ENCODE data around the gene RAD51.
"Not testable (repeated sequence)": the region's sequence is repeated elsewhere in the genome, so short reads cannot be mapped to it uniquely, and the experiment has no call there.

The RAD51 gene

DNA sequence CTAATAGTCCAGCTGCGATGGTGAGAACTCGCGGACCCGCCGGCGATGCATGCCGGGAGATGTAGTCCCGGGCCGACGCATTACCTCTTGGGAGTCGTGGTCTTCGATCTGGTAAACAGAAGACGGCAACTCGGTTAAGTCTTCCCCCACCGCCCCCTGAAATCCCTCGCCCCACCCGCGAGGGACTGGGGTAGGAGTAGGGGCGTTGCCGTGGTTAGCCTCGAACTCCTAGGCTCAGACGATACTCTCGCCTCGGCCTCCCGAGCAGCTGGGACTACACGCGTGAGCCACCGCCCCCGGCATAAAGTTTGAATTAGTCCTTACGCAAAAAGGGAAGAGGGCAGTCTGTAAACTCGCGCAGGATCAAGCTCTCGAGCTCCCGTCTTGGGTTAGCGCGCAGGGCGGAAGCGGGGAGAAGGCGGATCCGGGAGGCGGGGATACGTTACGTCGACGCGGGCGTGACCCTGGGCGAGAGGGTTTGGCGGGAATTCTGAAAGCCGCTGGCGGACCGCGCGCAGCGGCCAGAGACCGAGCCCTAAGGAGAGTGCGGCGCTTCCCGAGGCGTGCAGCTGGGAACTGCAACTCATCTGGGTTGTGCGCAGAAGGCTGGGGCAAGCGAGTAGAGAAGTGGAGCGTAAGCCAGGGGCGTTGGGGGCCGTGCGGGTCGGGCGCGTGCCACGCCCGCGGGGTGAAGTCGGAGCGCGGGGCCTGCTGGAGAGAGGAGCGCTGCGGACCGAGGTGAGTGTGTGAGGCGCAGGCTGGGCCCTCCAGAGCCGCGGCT, at the start of gene RAD51:
Gene RAD51 (plus strand): TSS at position 487 of the 781 bp plus-strand sequence. CDS start 3,585 bp downstream, outside the sequence.
- in situ Hi-C loops (cut with MboI; ENCODE audit: low sequenced_read_pairs): no loop called here

DNA sequence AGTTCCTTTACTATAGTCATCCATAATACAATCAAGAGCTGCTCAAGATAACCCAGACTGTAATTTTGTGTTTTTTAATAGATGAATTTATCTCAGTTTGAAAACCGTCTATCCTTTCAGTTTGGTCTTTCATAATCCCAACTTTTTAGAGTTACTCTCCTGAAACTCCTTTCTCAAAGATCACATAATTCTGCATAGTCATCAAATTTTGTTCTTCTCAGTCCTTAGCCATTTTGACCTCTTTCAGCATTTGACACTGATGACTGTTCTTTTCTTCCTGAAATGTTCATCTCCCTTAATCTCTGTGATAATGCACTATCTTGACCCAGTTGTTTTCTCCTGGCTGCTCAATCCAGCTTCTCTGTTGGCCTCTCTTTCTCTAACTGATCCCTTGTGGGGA, 47.5 kb upstream of the RAD51 start:
- in situ Hi-C loops (cut with MboI; ENCODE audit: low sequenced_read_pairs): no loop called here

DNA sequence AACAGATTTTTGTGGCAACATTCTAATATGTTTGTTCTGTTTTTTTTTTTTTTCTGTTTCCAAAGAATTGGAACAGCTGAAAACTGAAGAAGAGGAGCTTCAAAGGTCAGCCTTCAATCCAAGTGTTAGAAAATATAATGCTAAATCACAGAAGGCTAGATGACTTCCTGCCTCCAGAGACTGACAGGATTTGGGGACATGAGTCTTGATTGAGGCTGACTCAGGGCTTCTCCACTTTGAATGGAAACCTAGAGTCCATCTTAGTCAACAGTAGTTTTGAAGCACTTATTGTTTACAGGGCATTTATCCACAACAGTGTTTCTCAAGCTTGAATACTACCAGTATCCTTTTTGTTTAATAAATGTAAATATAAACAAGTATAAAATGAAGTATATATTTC, 44.5 kb upstream of the RAD51 start:
- in situ Hi-C loops (cut with MboI; ENCODE audit: low sequenced_read_pairs): no loop called here

DNA sequence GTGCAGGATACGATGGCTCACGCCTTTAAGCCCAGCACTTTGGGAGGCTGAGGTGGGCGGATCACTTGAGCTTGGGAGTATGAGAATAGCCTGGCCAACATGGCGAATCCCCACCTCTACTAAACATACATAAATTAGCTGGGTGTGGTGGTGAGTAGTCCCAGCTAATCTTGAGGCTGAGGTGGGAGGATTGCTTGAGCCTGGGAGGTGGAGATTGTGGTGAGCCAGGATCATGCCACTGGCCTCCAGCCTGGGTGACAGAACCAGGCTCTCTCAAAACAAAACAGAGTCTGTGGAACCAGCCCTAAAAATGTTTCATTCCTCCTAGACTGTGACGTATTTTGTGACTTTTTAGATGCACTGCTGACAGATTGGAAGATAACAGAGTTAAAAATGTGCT, 34.3 kb upstream of the RAD51 start:
- in situ Hi-C loops (cut with MboI; ENCODE audit: low sequenced_read_pairs): no loop called here

DNA sequence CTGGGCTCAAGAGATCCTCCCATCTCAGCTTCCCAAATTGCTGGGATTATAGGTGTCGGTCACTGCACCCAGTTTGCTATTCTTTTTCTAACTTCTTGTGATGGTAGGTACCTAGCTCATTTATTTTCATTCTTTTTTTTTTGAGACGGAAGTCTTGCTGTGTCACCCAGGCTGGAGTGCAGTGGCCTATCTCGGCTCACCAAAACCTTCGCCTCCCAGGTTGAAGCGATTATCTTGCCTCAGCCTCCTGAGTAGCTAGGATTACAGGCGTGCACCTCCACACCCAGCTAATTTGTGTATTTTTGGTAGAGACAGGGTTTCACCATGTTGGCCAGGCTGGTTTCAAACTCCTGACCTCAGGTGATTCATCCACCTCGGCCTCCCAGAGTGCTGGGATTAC, 30.1 kb upstream of the RAD51 start:
- in situ Hi-C loops (cut with MboI; ENCODE audit: low sequenced_read_pairs): no loop called here

DNA sequence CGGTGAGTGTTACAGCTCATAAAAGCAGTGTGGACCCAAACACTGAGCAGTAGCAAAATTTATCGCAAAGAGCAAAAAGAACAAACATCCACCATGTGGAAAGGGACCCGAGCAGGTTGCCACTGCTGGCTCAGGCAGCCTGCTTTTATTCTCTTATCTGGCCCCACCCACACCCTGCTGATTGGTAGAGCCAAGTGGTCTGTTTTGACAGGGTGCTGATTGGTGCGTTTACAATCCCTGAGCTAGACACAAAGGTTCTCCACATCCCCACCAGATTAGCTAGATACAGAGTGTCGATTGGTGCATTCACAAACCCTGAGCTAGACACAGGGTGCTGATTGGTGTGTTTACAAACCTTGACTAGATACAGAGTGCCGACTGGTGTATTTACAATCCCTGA, 18.7 kb upstream of the RAD51 start:
- in situ Hi-C loops (cut with MboI; ENCODE audit: low sequenced_read_pairs): not testable (repeated sequence)

DNA sequence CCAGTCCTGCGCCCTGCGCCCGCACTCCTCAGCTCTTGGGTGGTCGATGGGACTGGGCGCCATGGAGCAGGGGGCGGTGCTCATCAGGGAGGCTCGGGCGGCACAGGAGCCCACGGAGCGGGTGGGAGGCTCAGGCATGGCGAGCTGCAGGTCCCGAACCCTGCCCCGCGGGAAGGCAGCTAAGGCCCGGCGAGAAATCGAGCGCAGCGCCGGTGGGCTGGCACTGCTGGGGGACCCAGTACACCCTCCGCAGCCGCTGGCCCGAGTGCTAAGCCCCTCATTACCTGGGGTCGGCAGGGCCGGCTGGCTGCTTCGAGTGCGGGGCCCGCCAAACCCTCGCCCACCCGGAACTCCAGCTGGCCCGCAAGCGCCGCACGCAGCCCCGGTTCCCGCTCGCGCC, 18.1 kb upstream of the RAD51 start:
- in situ Hi-C loops (cut with MboI; ENCODE audit: low sequenced_read_pairs): not testable (repeated sequence)

DNA sequence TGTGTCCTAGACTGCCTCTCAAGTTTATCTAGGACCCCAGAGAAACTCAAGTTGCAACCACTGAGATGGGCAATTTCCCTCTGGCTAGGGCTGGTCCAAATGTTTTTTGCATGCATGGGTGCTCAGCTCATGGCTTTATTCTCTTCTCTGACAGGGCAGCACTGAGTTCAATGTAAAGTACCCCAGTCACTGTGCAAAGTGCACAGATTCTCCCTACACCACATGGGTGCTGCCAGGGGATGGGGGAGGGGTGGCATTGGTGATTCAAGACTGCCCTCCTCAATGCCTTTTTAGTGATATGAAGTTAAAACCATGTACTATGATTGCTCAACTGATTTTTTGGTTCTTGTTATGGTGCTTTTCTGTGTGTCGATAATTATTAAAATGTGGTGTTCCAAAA, 14.8 kb upstream of the RAD51 start:
- in situ Hi-C loops (cut with MboI; ENCODE audit: low sequenced_read_pairs): no loop called here

DNA sequence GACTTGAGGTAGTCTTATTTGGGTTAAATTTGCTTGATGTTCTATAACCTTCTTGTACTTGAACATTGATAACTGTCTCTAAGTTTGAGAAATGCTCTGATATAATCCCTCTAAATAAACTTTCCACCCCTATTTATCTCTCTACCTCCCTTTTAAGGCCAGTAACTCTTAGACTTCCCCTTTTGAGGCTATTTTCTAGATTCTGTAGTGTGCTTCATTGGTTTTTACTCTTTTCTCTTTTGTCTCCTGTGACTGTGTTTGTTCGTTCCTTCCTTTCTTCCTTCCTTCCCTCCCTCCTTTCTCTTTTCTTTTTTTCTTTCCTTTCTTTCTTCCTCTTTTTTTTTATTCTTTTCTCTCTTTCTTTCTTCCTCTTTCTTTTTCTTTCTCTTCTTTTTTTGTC, 14.0 kb upstream of the RAD51 start:
- in situ Hi-C loops (cut with MboI; ENCODE audit: low sequenced_read_pairs): not testable (repeated sequence)

DNA sequence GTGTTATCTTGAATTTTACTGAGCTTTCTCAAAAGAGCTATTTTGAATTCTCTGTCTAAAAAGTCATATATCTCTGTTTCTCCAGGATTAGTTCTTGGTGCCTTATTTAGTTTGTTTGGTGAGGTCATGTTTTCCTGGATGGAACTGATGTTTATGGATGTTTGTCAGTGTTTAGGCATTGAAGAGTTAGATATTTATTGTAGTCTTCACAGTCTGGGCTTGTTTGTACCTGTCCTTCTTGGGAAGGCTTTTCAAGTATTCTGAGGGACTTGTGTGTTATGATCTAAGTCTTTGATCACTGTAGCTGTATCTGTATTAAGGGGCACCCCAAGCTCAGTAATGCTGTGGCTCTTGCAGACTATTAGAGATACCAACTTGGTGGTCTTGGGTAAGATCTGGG, 10.6 kb upstream of the RAD51 start:
- in situ Hi-C loops (cut with MboI; ENCODE audit: low sequenced_read_pairs): no loop called here

DNA sequence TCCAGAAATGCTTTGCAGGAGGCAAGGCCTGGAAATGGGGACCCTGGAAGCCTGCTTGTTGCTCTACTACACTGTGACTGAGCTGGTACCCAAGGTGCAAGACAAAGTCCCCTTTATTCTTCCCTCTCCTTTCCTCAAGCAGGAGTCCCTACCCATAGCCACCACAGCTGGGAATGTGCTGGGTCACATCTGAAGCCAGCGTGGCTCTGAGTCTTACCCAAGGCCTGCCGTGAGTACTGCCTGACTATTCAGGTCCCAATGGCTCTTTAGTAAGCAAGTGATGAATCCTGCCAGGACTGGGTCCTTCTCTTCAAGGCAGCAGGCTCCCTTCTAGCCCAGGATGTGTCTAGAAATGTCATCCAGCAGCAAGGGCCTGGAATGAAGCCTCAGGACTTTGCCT, 9.6 kb upstream of the RAD51 start:
- in situ Hi-C loops (cut with MboI; ENCODE audit: low sequenced_read_pairs): no loop called here

DNA sequence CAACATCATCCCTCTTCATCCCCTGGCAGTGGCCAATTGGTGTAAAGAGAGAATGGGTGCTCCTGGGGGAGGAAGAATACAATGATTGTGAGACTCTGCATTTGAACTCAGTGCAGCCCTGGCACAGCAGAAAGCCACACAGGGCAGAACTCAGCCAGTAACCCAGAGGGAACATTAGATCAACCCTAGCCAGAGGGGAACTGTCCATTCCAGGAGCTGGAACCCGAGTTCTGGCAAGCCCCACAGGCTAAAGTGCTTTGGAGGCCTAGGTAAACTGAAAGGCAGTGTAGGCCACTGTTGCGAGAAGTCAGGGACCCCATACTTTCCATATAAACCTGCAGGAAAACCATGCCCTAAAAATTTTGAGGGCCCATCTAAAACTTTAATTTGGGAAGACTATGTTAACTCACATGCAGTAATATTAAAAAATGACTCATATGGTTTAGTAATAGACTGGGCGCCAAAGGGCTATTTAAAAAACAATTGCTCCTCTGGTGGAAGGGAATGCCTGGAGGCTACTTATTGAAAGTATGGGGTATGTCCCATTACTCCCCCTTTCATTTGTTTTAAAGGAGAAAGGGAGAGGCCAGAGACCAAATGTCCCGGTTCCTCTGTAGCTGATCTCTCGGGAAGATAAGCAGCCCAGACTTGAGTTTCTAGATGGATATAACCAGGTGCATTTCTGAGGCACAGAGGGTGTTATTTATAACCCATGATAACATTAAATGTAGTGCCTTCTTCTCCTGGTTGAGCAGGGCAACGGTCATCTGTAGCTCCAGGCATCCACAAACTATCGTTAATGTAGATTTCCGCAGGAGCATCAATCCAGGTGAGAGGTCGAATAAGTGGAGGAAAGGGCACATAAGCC, 5.8 kb upstream of the RAD51 start:
- in situ Hi-C loops (cut with MboI; ENCODE audit: low sequenced_read_pairs): no loop called here

DNA sequence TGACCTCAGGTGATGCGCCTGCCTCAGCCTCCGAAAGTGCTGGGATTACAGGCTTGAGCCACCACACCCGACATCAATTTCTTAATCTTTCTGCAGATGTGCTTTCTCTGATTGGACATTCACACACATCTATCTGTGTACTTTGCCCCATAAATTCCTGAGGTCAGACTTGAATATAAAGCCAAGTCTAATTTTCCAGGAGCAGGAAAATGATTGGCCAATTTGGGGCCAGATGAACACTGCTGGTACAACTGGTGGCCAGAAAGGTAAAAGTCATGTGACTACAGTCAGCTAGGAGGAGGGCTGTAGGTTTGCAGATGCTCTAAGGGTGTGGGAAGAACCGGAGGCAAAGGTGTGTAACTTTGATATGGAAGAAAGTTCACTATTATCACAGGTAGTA, 3.2 kb upstream of the RAD51 start:
- in situ Hi-C loops (cut with MboI; ENCODE audit: low sequenced_read_pairs): no loop called here

DNA sequence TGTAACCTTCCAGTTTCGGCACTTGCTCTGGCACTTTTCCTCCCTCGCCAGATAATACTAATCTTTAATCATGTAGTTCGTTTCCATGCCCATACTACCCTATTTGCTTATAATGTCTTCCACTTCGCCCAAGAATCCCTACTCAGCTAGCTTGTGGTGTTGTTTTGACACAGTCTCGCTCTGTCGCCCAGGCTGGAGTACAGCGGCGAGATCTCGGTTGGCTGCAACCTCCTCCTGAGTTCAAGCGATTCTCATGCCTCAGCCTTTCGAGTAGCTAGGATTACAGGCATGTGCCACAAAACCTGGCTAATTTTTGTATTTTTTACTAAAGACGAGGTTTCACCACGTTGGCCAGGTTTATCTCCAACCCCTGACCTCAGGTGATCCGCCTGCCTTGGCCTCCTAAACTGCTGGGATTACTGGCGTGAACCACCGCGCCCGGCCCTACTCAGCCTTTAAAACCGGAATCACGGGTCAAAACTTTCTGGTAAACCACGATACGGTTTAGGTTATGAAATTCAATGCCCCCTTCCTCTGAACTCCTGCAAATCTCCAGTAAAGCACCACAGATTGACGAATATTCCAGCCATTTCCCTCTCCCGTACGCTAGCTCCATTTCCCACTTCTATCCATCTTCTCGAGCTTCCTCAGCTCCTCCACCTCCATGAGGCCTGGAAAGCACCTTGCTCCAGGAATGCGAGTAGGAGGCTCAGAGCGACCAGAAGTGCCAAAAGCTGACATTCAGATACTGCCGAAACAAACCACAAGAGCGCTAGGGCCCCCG, 878 bp upstream of the RAD51 start:
- in situ Hi-C loops (cut with MboI; ENCODE audit: low sequenced_read_pairs): no loop called here

DNA sequence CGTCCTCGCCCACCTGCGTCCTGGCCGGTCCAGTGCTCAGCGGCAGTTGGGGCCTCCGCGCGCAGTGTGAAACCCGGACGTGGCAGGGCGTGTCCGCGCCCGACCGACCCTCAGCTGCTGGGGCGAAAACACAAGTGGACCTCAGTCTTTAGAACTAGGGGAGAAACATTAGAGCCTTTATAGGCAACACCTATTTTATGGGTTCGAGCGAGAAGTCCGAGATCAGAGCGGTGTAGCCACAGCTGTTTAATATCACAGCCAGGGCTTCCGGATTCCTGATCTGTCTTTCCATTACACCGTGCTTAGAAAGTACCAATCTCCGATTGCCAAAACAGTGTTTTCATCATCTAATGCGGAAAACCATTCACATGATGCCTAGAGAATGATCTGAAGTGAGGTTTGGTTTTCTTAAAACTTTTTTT, 506 bp downstream of the RAD51 start:
- in situ Hi-C loops (cut with MboI; ENCODE audit: low sequenced_read_pairs): no loop called here

DNA sequence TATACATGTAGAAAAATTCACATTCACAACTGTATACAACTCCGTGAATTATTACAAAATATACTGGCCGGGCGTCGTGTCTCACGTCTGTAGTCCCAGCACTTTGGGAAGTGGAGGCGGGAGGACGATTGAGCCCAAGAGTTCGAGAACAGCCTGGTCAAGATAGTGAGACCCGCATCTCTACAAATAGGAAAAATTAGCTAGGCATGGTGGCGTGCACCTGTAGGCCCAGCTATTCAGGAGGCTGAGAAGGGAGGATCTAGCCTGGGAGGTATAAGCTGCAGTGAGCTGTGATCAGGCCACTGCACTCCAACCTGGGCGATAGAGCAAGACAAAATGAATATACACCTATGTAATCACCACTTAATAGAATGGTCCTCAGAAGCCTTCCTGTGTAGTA, 1.3 kb downstream of the RAD51 start:
- in situ Hi-C loops (cut with MboI; ENCODE audit: low sequenced_read_pairs): no loop called here

DNA sequence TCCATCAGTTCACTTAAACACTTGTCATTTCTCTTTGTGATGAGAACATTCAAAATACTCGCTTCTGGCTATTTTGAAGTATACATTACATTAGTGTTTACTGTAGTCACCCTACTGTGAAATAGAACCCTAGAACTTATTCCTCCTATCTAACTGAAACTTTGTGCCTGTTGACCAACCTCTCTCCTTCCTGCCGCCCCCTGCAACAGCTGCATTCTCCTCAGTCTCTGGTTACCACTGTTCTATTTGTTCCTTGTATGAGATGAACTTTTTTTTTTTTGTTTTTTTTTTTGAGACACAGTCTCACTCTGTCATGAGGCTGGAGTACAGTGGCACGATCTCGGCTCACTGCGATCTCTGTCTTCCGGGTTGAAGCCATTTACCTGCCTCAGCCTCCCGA, 2.9 kb downstream of the RAD51 start:
- in situ Hi-C loops (cut with MboI; ENCODE audit: low sequenced_read_pairs): no loop called here

DNA sequence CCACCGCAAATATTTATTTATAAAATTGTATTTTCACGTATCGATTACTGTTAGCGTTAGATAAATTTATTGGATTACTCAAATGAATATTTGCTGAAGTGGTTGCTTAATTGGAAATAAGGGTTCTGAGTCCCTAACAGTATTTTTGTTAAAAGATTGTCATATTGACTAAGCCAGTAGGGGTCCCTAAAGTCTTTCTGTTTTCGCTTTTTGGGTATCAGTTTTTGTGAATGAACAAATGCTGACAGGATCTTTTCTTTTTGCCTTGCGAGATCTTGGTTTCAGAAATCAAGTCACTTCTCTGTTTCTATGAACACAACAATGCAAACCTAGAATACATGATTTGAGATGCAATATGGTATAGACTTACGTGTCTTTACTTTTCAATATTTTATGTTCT, 7.1 kb downstream of the RAD51 start:
- in situ Hi-C loops (cut with MboI; ENCODE audit: low sequenced_read_pairs): no loop called here

DNA sequence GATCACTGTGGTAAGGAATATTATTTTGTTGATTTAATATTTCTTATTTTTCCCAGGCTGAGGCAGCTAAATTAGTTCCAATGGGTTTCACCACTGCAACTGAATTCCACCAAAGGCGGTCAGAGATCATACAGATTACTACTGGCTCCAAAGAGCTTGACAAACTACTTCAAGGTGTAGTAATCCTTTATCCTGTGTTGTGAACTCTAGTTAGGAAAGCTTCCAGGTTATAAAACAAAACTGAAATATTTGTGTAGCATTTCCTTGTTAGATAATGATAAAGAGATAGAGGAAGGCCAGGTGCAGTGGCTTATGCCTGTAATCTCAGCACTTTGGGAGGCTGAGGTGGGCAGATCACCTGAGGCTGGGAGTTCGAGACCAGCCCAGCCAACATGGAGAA, 11.1 kb downstream of the RAD51 start:
- in situ Hi-C loops (cut with MboI; ENCODE audit: low sequenced_read_pairs): no loop called here

DNA sequence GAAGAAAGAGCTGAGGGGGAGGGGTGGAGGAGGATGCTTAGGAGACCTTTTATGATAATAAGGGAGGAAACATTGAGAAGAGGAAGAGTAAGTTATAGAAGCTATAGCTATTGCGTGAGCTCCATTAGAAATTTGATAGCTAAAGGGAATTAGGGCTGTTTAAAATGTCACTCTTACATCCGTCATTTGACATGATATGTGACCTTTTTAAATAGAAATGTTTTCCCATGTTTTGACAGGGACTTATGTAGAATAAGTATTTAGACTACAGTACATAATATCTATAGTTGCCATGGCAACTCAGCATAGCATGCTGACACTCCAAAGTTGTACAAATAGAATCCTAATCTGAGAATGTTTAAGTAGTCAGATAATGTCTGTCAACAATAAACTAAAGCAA, 19.2 kb downstream of the RAD51 start:
- in situ Hi-C loops (cut with MboI; ENCODE audit: low sequenced_read_pairs): no loop called here

DNA sequence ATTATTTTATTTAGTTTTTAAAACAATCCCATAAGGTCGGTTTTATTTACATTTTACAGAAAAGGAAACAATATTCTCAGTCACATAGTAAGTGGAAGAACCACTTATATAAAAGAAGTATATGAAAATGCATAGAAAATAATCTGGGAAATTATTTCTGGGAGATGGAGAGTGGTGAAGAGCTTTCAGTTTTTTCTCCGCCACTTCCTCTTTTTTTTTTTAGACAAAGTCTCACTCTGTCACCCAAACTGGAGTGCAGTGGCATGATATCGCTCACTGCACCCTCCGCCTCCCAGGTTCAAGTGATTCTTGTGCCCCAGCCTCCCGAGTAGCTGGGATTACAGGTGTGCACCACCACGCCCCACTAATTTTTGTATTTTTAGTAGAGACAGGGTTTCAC, 21.2 kb downstream of the RAD51 start:
- in situ Hi-C loops (cut with MboI; ENCODE audit: low sequenced_read_pairs): no loop called here
